H1 (cell line): Measurements from ENCODE around the gene HMGB4. TPM values are rescaled to one million over a fixed set of nuclear protein-coding genes. Genes with fewer than 3 reads are reported as not detected.

ENCODE experiments used
- CTCF ChIA-PET: fragments of 300-600 bp; sonication (Branson Sonifier 250); formaldehyde crosslinking; loops from one replicate; lab custom pipeline; 2021; ENCODE audit not compliant: partially characterized antibody; lab: Charles Lee
- POLR2A ChIA-PET: fragments of 300-600 bp; sonication (Branson Sonifier 250); formaldehyde crosslinking; loops from one replicate; lab custom pipeline; 2021; ENCODE audit warnings: inconsistent platforms; ENCODE audit not compliant: partially characterized antibody; lab: Charles Lee
- DNase-seq, 2 experiments: peaks; one replicate each; pipeline versions ENCODE4 v3.0.0 to v3.0.0-alpha.2; 2010 to 2022; ENCODE audit warnings: low spot score in 2 of 2, low read depth in 1 of 2, mixed read lengths in 1 of 2
- FAIRE-seq: peaks from 2 replicates; lab custom pipeline; 2011; peaks lifted over from hg19 to GRCh38; lab: Jason Lieb, UNC
- H2AFZ ChIP-seq: 2 replicates; pipeline ENCODE4 v1.8.1; 2012; ENCODE audit warnings: low read length, inconsistent platforms
- H2AK5ac ChIP-seq: 2 replicates; pipeline ENCODE4 v1.6.1; 2013; ENCODE audit warnings: low read depth, low read length
- H2BK120ac ChIP-seq: replicated peaks from 2 replicates; pipeline ENCODE3; 2013; ENCODE audit warnings: low read depth, low read length, inconsistent platforms
- H2BK12ac ChIP-seq: 2 replicates; pipeline ENCODE4 v1.6.1; 2013; ENCODE audit warnings: low read depth, low read length
- H2BK15ac ChIP-seq: 2 replicates; pipeline ENCODE4 v1.6.1; 2013; ENCODE audit warnings: low read length
- H2BK20ac ChIP-seq: 2 replicates; pipeline ENCODE4 v1.6.1; 2013; ENCODE audit warnings: low read length
- H2BK5ac ChIP-seq: 2 replicates; pipeline ENCODE4 v1.6.1; 2013; ENCODE audit warnings: low read depth, low read length
- H3K14ac ChIP-seq: 2 replicates; pipeline ENCODE4 v1.6.1; 2013; ENCODE audit warnings: inconsistent platforms; ENCODE audit not compliant: insufficient read length
- H3K18ac ChIP-seq: 2 replicates; pipeline ENCODE4 v1.6.1; 2013; ENCODE audit warnings: low read length; ENCODE audit errors: extremely low read depth
- H3K23ac ChIP-seq: 2 replicates; pipeline ENCODE4 v1.6.1; 2013; ENCODE audit warnings: inconsistent platforms; ENCODE audit not compliant: insufficient read length
- H3K23me2 ChIP-seq: 2 replicates; pipeline ENCODE4 v1.6.1; 2013; ENCODE audit warnings: low read depth, low read length
- H3K27ac ChIP-seq: 2 replicates; pipeline ENCODE4 v1.6.1; 2011; ENCODE audit warnings: low read depth, low read length, inconsistent platforms
- H3K27me3 ChIP-seq, 4 experiments: replicated peaks in 1 of 4; 1 replicate in 1 of 4; 2 replicates in 3 of 4; pipeline versions ENCODE4 v1.6.1 to v1.8.1; 2011 to 2013; ENCODE audit warnings: low read length in 3 of 4, mild to moderate bottlenecking in 3 of 4, inconsistent platforms in 2 of 4, mixed read lengths in 2 of 4, moderate library complexity in 1 of 4; ENCODE audit not compliant: control insufficient read depth in 3 of 4, insufficient read depth in 3 of 4; ENCODE audit errors: extremely low read depth in 1 of 4
- H3K36me3 ChIP-seq, 4 experiments: 2 replicates each; pipeline versions ENCODE4 v1.6.1 to v1.8.1; 2011 to 2013; ENCODE audit warnings: mild to moderate bottlenecking in 4 of 4, low read length in 3 of 4, moderate library complexity in 2 of 4, control low read depth in 1 of 4, inconsistent platforms in 1 of 4; ENCODE audit not compliant: insufficient read depth in 4 of 4, control insufficient read depth in 2 of 4
- H3K4ac ChIP-seq: replicated peaks from 2 replicates; pipeline ENCODE3; 2013; ENCODE audit warnings: low read length, low read depth, mixed read lengths, inconsistent platforms; ENCODE audit not compliant: insufficient read length
- H3K4me1 ChIP-seq, 4 experiments: replicated peaks in 1 of 4; 1 replicate in 1 of 4; 2 replicates in 3 of 4; pipeline versions ENCODE4 v1.6.1 to v1.8.1; 2011 to 2013; ENCODE audit warnings: low read length in 3 of 4, inconsistent platforms in 2 of 4, mixed read lengths in 1 of 4; ENCODE audit not compliant: insufficient read depth in 4 of 4, control insufficient read depth in 3 of 4
- H3K4me2 ChIP-seq, 2 experiments: 2 replicates each; pipeline versions ENCODE4 v1.6.1 to v1.8.1; 2011 to 2013; ENCODE audit warnings: low read depth in 2 of 2, low read length in 2 of 2, control low read depth in 1 of 2, inconsistent platforms in 1 of 2, mild to moderate bottlenecking in 1 of 2; ENCODE audit not compliant: insufficient read depth in 1 of 2
- H3K4me3 ChIP-seq, 4 experiments: fragments of 200-600, 300-600 bp in 1 of 4; sonication (generic), shearing (Covaris generic), sonication (Bioruptor Twin) in 1 of 4; 2 replicates each; pipeline versions ENCODE4 v1.5.1 to v1.8.1; 2011 to 2016; ENCODE audit warnings: low read length in 4 of 4, low read depth in 3 of 4, control low read depth in 2 of 4, inconsistent platforms in 2 of 4, mild to moderate bottlenecking in 2 of 4, mixed read lengths in 1 of 4, moderate library complexity in 1 of 4; ENCODE audit not compliant: insufficient read depth in 2 of 4; ENCODE audit errors: extremely low read depth in 1 of 4
- H3K56ac ChIP-seq: replicated peaks from 2 replicates; pipeline ENCODE3; 2013; ENCODE audit warnings: low read depth, mild to moderate bottlenecking, mixed read lengths, low read length, inconsistent platforms; ENCODE audit not compliant: insufficient read length
- H3K79me1 ChIP-seq: 2 replicates; pipeline ENCODE4 v1.6.1; 2013; ENCODE audit warnings: low read depth, low read length, control low read depth
- H3K79me2 ChIP-seq, 2 experiments: 2 replicates each; pipeline versions ENCODE4 v1.6.1 to v1.8.1; 2012 to 2013; ENCODE audit warnings: low read length in 2 of 2, mild to moderate bottlenecking in 2 of 2, inconsistent platforms in 1 of 2; ENCODE audit not compliant: insufficient read depth in 2 of 2, control insufficient read depth in 1 of 2
- H3K9ac ChIP-seq, 4 experiments: replicated peaks in 1 of 4; 1 replicate in 1 of 4; 2 replicates in 3 of 4; pipeline versions ENCODE4 v1.6.1 to v1.8.1; 2011 to 2013; ENCODE audit warnings: low read depth in 3 of 4, low read length in 3 of 4, control low read depth in 2 of 4, mild to moderate bottlenecking in 2 of 4, moderate library complexity in 2 of 4, inconsistent platforms in 1 of 4; ENCODE audit errors: extremely low read depth in 1 of 4
- H3K9me3 ChIP-seq, 2 experiments: 2 replicates each; pipeline versions ENCODE4 v1.6.1 to v1.8.1; 2012 to 2013; ENCODE audit warnings: mild to moderate bottlenecking in 2 of 2, moderate library complexity in 2 of 2, control low read depth in 1 of 2, inconsistent platforms in 1 of 2, low read depth in 1 of 2, low read length in 1 of 2, mixed read lengths in 1 of 2; ENCODE audit not compliant: insufficient read depth in 2 of 2
- H4K20me1 ChIP-seq, 2 experiments: replicated peaks in 1 of 2; 2 replicates each; pipeline versions ENCODE3 to v1.8.1; 2011 to 2013; ENCODE audit warnings: inconsistent platforms in 2 of 2, low read length in 2 of 2, mild to moderate bottlenecking in 1 of 2; ENCODE audit not compliant: insufficient read depth in 2 of 2, control insufficient read depth in 1 of 2
- H4K5ac ChIP-seq: 2 replicates; pipeline ENCODE4 v1.6.1; 2013; ENCODE audit warnings: low read length, low read depth, mixed read lengths, inconsistent platforms; ENCODE audit not compliant: insufficient read length
- H4K8ac ChIP-seq: 2 replicates; pipeline ENCODE4 v1.8.0; 2013; ENCODE audit warnings: mild to moderate bottlenecking, moderate library complexity, low read length, inconsistent platforms; ENCODE audit not compliant: insufficient read depth; ENCODE audit errors: extremely low read depth
- H4K91ac ChIP-seq: replicated peaks from 2 replicates; pipeline ENCODE3; 2013; ENCODE audit warnings: low read length, mixed read lengths, inconsistent platforms; ENCODE audit not compliant: insufficient read length
- EGR1 ChIP-seq: IDR thresholded peaks from 2 replicates; pipeline ENCODE4 v1.6.1; 2011; ENCODE audit warnings: low read depth, low read length, borderline replicate concordance
- WGBS, 2 experiments: shearing (Covaris generic) in 1 of 2; methylation state at CpG; one replicate each; pipeline versions ENCODE4 v1.1.6 to v1.1.7; 2013 to 2015; ENCODE audit warnings: low lambda C conversion rate in 2 of 2, mixed read lengths in 2 of 2, inconsistent platforms in 1 of 2, low coverage in 1 of 2, missing lambda C conversion rate in 1 of 2; ENCODE audit not compliant: insufficient replicate concordance in 2 of 2, insufficient coverage in 1 of 2, insufficient read length in 1 of 2; ENCODE audit errors: extremely low coverage in 1 of 2, missing lambda C conversion rate in 1 of 2; 5-methylcytosine and 5-hydroxymethylcytosine counted together
- polyA plus RNA-seq, 7 experiments: library from polyadenylated mRNA; depleted of rRNA in 3 of 7; stranded (reverse) in 5 of 7; unstranded in 2 of 7; fragments of >200 nt in 5 of 7; fragments of 200-250 nt in 2 of 7; gene quantifications; 1 replicate in 5 of 7; 2 replicates in 1 of 7; 4 replicates in 1 of 7; pipeline versions ENCODE4 v1.2.1 to v1.2.3, GENCODE V29; 2011 to 2013; ENCODE audit warnings: missing spikeins in 2 of 7, mixed read lengths in 2 of 7
- total RNA-seq: library from RNA; stranded (reverse); fragmentation: NEBNext Ultra II Directional; extraction: Animal tissue kit (Norgen Biotek cat#: 25700); gene quantifications from 2 replicates; pipeline ENCODE4 v1.2.1, GENCODE V29; 2021

HMGB4 gene
- total and polyA plus RNA-seq, 2 of the 8 experiments (the other 6 are each of a cell fraction or from before 2014, with no cell fraction given) = not detected

DNA sequence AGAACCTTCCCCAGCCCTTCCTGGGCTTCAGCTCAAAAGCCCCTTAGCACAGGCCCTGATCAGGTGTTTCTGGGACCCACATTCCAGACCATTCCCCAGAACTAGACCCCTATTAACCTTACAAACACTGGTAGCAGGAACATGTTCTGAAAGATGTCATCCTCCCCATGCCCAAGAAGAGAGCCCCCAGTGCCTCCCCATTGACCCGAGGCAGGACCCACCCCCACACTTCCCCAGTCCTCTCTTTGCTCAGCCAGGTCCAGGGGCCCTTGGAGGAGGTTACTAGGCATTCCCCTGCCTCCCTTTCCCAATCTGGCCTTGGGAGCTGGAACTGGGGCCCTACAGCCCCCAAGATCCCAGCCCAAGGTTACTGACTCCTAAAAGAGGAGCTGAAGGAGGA lies 38.9 kb upstream of the HMGB4 start:
- POLR2A ChIA-PET = no interaction called here
- H3K23me2 ChIP-seq = no peaks in the 10 kb centered on the region
- no peak overlapping the region for H2BK20ac ChIP-seq
- H4K8ac ChIP-seq = no peak overlapping the region
- no peaks in the 10 kb centered on the region for H4K20me1 ChIP-seq
- no peak overlapping the region for H3K4me3 ChIP-seq
- H3K36me3 ChIP-seq = peaks cover 0 to 5% (median 0%) of the 10 kb centered on the region in 4 experiments; a peak in 1 of 8 replicates
- H3K27ac ChIP-seq = no peak overlapping the region
- H2BK120ac ChIP-seq = no peak overlapping the region
- no peaks in the 10 kb centered on the region for H3K27me3 ChIP-seq
- no peak overlapping the region for H2BK12ac ChIP-seq
- H3K79me2 ChIP-seq = no peaks in the 10 kb centered on the region
- peaks cover 9 to 16% of the 10 kb centered on the region in 2 experiments; a peak in 3 of 4 replicates for H3K9me3 ChIP-seq
- no peak overlapping the region for H4K91ac ChIP-seq
- H2AFZ ChIP-seq = no peak overlapping the region
- CTCF ChIA-PET = interaction anchor here (1.0 kb wide), 1 partner anchor 290 kb away, joined by 4 read pairs; no protein-coding TSS in a partner anchor
- no peak overlapping the region for H3K14ac ChIP-seq
- FAIRE-seq (no peak), DNase-seq (no peak)
- WGBS, 2 experiments = no CpG with 5 or more reads among the region's 1 CpG
- no peak overlapping the region for H2BK15ac ChIP-seq
- H3K23ac ChIP-seq = no peak overlapping the region
- H3K4me1 ChIP-seq = no peaks in the 10 kb centered on the region
- no peaks in the 10 kb centered on the region for H3K79me1 ChIP-seq
- no peak overlapping the region for H3K18ac ChIP-seq
- no peak overlapping the region for H3K9ac ChIP-seq
- no peak overlapping the region for H2BK5ac ChIP-seq
- no peak overlapping the region for H3K56ac ChIP-seq
- H3K4me2 ChIP-seq = no peak overlapping the region
- no peak overlapping the region for H3K4ac ChIP-seq
- no peak overlapping the region for H4K5ac ChIP-seq
- no peak overlapping the region for H2AK5ac ChIP-seq
- no peak for TF ChIP-seq EGR1
